ENCODE results near the gene FRK.
"Not testable (repeated sequence)": the region's sequence is repeated elsewhere in the genome, so short reads cannot be mapped to it uniquely, and the experiment has no call there.

FRK gene

GRCh38 chr6:115971785-115972184, 88.9 kb downstream of the FRK start:
- TF ChIP-seq CTCF (IDR thresholded peaks at IDR 0.05; ENCODE audit: extremely low read depth, missing control alignments): no peak
- DNase-seq (ENCODE audit: low spot score): no peak

- no peak for DNase-seq (ENCODE audit: low spot score)
- no peak for TF ChIP-seq CTCF (IDR thresholded peaks at IDR 0.05; ENCODE audit: extremely low read depth, missing control alignments)
Observed at GRCh38 chr6:115969930-115970273, 90.8 kb downstream of the FRK start.

GRCh38 chr6:115969207-115969929, 91.3 kb downstream of the FRK start:
- no peak for DNase-seq (ENCODE audit: low spot score)
- no peak for TF ChIP-seq CTCF (IDR thresholded peaks at IDR 0.05; ENCODE audit: extremely low read depth, missing control alignments)

GRCh38 chr6:115960286-115960685, 100.4 kb downstream of the FRK start:
- DNase-seq (ENCODE audit: low spot score): not testable (repeated sequence)

GRCh38 chr6:115958958-115959357, 101.7 kb downstream of the FRK start:
- DNase-seq (ENCODE audit: low spot score): no peak
- TF ChIP-seq CTCF (IDR thresholded peaks at IDR 0.05; ENCODE audit: extremely low read depth, missing control alignments): no peak

GRCh38 chr6:115954740-115955139, 106.0 kb downstream of the FRK start:
- TF ChIP-seq CTCF (IDR thresholded peaks at IDR 0.05; ENCODE audit: extremely low read depth, missing control alignments): no peak
- no peak for DNase-seq (ENCODE audit: low spot score)

GRCh38 chr6:115948751-115949150, 111.9 kb downstream of the FRK start:
- TF ChIP-seq CTCF (IDR thresholded peaks at IDR 0.05; ENCODE audit: extremely low read depth, missing control alignments): no peak
- no peak for DNase-seq (ENCODE audit: low spot score)

GRCh38 chr6:115947966-115948541, 112.6 kb downstream of the FRK start:
- TF ChIP-seq CTCF (IDR thresholded peaks at IDR 0.05; ENCODE audit: extremely low read depth, missing control alignments): no peak
- DNase-seq (ENCODE audit: low spot score): no peak
